IMR-90 (cell line): Measurements from ENCODE around the gene PBRM1.

Experiments
- CEBPB ChIP-seq: IDR thresholded peaks from 2 replicates; pipeline ENCODE4 v1.6.1; 2012; ENCODE audit warnings: low read depth, low read length, improper control_type of control experiment
- CHD1 ChIP-seq: IDR thresholded peaks from 2 replicates; pipeline ENCODE4 v1.6.1; 2012; ENCODE audit warnings: low read depth, low read length, improper control_type of control experiment
- MAFK ChIP-seq: IDR thresholded peaks from 2 replicates; pipeline ENCODE4 v1.6.1; 2012; ENCODE audit warnings: low read depth, low read length, improper control_type of control experiment
- MAZ ChIP-seq: IDR thresholded peaks from 2 replicates; pipeline ENCODE4 v1.6.1; 2012; ENCODE audit warnings: low read depth, mild to moderate bottlenecking, low read length, improper control_type of control experiment, moderate library complexity, borderline replicate concordance
- MXI1 ChIP-seq: IDR thresholded peaks from 2 replicates; pipeline ENCODE4 v1.6.1; 2012; ENCODE audit warnings: low read depth, mild to moderate bottlenecking, low read length, moderate library complexity, borderline replicate concordance
- POLR2A ChIP-seq: IDR thresholded peaks from 2 replicates; pipeline ENCODE4 v1.6.1; 2012; ENCODE audit warnings: mild to moderate bottlenecking, low read depth, low read length
- RAD21 ChIP-seq: IDR thresholded peaks from 2 replicates; pipeline ENCODE4 v1.6.1; 2012; ENCODE audit warnings: low read length, improper control_type of control experiment
- RCOR1 ChIP-seq: IDR thresholded peaks from 2 replicates; pipeline ENCODE4 v1.6.1; 2012; ENCODE audit warnings: mild to moderate bottlenecking, low read length, improper control_type of control experiment; ENCODE audit not compliant: insufficient replicate concordance
- RFX5 ChIP-seq: IDR thresholded peaks from 2 replicates; pipeline ENCODE4 v1.8.0; 2012; ENCODE audit warnings: low read depth, mild to moderate bottlenecking, low read length, moderate library complexity
- SMC3 ChIP-seq: fragments of 150-350 bp; IDR thresholded peaks from 2 replicates; pipeline ENCODE4 v1.6.1; 2016; ENCODE audit warnings: low read depth, mild to moderate bottlenecking, antibody characterized with exemption, low read length, moderate library complexity
- TF ChIP-seq, protein P1 (sequence below): conservative IDR thresholded peaks from 2 replicates; pipeline ENCODE4 v1.5.1; 2012; ENCODE audit warnings: mild to moderate bottlenecking, low read depth, low read length, improper control_type of control experiment
- TF ChIP-seq, protein P2 (sequence below): fragments of 150-350 bp; IDR thresholded peaks from 2 replicates; pipeline ENCODE4 v1.6.1; 2017; ENCODE audit warnings: mild to moderate bottlenecking, antibody characterized with exemption, low read length, low read depth
- TF ChIP-seq, protein P3 (sequence below): fragments of 150-350 bp; IDR thresholded peaks from 2 replicates; pipeline ENCODE4 v1.6.1; 2016; ENCODE audit warnings: low read depth, mild to moderate bottlenecking, low read length, moderate library complexity, borderline replicate concordance

DNA sequence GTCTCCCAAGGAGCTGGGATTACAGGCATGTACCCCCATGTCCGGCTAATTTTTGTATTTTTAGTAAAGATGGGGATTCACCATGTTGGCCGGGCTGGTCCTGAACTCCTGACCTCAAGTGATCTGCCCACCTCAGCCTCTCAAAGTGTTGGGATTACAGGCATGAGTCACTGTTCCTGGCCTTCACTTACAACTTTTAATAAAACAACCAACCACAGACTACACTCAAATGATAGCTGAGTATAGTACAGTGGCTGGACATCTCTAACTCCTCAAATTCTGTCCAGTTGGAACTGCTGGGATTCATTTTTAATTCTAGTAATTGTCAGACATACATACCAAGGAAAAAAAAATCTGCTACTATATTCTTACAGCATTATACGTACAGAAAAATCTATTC lies 71.0 kb downstream of the PBRM1 start:
- TF ChIP-seq, protein P1, sequence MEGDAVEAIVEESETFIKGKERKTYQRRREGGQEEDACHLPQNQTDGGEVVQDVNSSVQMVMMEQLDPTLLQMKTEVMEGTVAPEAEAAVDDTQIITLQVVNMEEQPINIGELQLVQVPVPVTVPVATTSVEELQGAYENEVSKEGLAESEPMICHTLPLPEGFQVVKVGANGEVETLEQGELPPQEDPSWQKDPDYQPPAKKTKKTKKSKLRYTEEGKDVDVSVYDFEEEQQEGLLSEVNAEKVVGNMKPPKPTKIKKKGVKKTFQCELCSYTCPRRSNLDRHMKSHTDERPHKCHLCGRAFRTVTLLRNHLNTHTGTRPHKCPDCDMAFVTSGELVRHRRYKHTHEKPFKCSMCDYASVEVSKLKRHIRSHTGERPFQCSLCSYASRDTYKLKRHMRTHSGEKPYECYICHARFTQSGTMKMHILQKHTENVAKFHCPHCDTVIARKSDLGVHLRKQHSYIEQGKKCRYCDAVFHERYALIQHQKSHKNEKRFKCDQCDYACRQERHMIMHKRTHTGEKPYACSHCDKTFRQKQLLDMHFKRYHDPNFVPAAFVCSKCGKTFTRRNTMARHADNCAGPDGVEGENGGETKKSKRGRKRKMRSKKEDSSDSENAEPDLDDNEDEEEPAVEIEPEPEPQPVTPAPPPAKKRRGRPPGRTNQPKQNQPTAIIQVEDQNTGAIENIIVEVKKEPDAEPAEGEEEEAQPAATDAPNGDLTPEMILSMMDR: no peak
- no peak for TF ChIP-seq RAD21
- TF ChIP-seq, protein P2, sequence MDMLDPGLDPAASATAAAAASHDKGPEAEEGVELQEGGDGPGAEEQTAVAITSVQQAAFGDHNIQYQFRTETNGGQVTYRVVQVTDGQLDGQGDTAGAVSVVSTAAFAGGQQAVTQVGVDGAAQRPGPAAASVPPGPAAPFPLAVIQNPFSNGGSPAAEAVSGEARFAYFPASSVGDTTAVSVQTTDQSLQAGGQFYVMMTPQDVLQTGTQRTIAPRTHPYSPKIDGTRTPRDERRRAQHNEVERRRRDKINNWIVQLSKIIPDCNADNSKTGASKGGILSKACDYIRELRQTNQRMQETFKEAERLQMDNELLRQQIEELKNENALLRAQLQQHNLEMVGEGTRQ: no peak
- TF ChIP-seq MAFK: no peak
- no peak for TF ChIP-seq RFX5
- TF ChIP-seq POLR2A: no peak
- TF ChIP-seq, protein P3, sequence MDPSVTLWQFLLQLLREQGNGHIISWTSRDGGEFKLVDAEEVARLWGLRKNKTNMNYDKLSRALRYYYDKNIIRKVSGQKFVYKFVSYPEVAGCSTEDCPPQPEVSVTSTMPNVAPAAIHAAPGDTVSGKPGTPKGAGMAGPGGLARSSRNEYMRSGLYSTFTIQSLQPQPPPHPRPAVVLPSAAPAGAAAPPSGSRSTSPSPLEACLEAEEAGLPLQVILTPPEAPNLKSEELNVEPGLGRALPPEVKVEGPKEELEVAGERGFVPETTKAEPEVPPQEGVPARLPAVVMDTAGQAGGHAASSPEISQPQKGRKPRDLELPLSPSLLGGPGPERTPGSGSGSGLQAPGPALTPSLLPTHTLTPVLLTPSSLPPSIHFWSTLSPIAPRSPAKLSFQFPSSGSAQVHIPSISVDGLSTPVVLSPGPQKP: no peak
- no peak for TF ChIP-seq SMC3
- TF ChIP-seq CEBPB: no peak
- TF ChIP-seq CHD1: no peak
- no peak for TF ChIP-seq MAZ
- no peak for TF ChIP-seq MXI1
- no peak for TF ChIP-seq RCOR1
